IMR-90 (cell line): Measurements from ENCODE around the gene APOB. TPM values are rescaled to one million over a fixed set of nuclear protein-coding genes. Genes with fewer than 3 reads are reported as not detected.

ENCODE experiments used
- ATAC-seq: fragments of 200-7000 bp; cut with Tn5 transposase; 2 replicates; pipeline ENCODE4 v1.9.1; 2020; ENCODE audit warnings: low read depth, mild to moderate bottlenecking, moderate library complexity
- BruUV-seq: library from RNA; stranded (reverse); fragments of 400-500 nt; replicated peaks from 2 replicates; lab custom pipeline; 2021; lab: Mats Ljungman, UMichigan
- CTCF ChIA-PET: fragments of 300-600 bp; formaldehyde crosslinking; extraction: SDS; loops from one replicate; lab custom pipeline; 2021; ENCODE audit warnings: antibody characterized with exemption; lab: Yijun Ruan, JAX
- POLR2A ChIA-PET: fragments of 300-600 bp; sonication (Branson Sonifier 250); formaldehyde crosslinking; loops from one replicate; lab custom pipeline; 2022; ENCODE audit warnings: antibody characterized with exemption; ENCODE audit not compliant: unreplicated experiment; lab: Charles Lee
- DNase-seq: peaks from one replicate; pipeline ENCODE4 v3.0.0; 2013
- H2AFZ ChIP-seq: replicated peaks from 2 replicates; pipeline ENCODE3; 2013; ENCODE audit warnings: low read length, mild to moderate bottlenecking; ENCODE audit not compliant: poor library complexity
- H2AK5ac ChIP-seq: 2 replicates; pipeline ENCODE4 v1.6.1; 2013; ENCODE audit warnings: low read depth, low read length, inconsistent platforms
- H2AK9ac ChIP-seq: replicated peaks from 2 replicates; pipeline ENCODE3; 2013; ENCODE audit warnings: mild to moderate bottlenecking, low read depth, low read length, moderate library complexity; ENCODE audit not compliant: poor library complexity
- H2BK120ac ChIP-seq: 2 replicates; pipeline ENCODE4 v1.6.1; 2013; ENCODE audit warnings: low read depth, low read length, inconsistent platforms
- H2BK15ac ChIP-seq: 3 replicates; pipeline ENCODE4 v1.6.1; 2013; ENCODE audit warnings: low read depth, low read length, inconsistent platforms
- H2BK20ac ChIP-seq: 2 replicates; pipeline ENCODE4 v1.6.1; 2013; ENCODE audit warnings: low read depth, mild to moderate bottlenecking, inconsistent platforms, low read length, moderate library complexity
- H2BK5ac ChIP-seq: 2 replicates; pipeline ENCODE4 v1.6.1; 2013; ENCODE audit warnings: mild to moderate bottlenecking, low read depth, low read length, inconsistent platforms; ENCODE audit not compliant: poor library complexity, severe bottlenecking
- H3K14ac ChIP-seq: replicated peaks from 2 replicates; pipeline ENCODE4 v1.6.1; 2013; ENCODE audit warnings: low read depth, low read length, inconsistent platforms
- H3K18ac ChIP-seq: 2 replicates; pipeline ENCODE4 v1.6.1; 2013; ENCODE audit warnings: low read depth, low read length, control low read depth
- H3K23ac ChIP-seq: 2 replicates; pipeline ENCODE4 v1.6.1; 2013; ENCODE audit warnings: low read depth, low read length, inconsistent platforms
- H3K27ac ChIP-seq: 2 replicates; pipeline ENCODE4 v1.5.1; 2013; ENCODE audit warnings: mild to moderate bottlenecking, control low read depth, low read length; ENCODE audit not compliant: insufficient read depth
- H3K27me3 ChIP-seq: 2 replicates; pipeline ENCODE4 v1.6.1; 2013; ENCODE audit warnings: low read length; ENCODE audit not compliant: control insufficient read depth, insufficient read depth
- H3K36me3 ChIP-seq: 2 replicates; pipeline ENCODE4 v1.6.1; 2013; ENCODE audit warnings: low read length, mixed read lengths; ENCODE audit not compliant: control insufficient read depth, insufficient read depth
- H3K4ac ChIP-seq: 2 replicates; pipeline ENCODE4 v1.6.1; 2013; ENCODE audit warnings: low read depth, low read length, inconsistent platforms
- H3K4me1 ChIP-seq: 2 replicates; pipeline ENCODE4 v1.6.1; 2013; ENCODE audit warnings: low read length, mixed read lengths; ENCODE audit not compliant: control insufficient read depth, insufficient read depth
- H3K4me2 ChIP-seq: 2 replicates; pipeline ENCODE4 v1.6.1; 2013; ENCODE audit warnings: low read depth, mild to moderate bottlenecking, control low read depth, low read length, moderate library complexity
- H3K4me3 ChIP-seq: 2 replicates; pipeline ENCODE4 v1.5.1; 2013; ENCODE audit warnings: low read depth, mild to moderate bottlenecking, control low read depth, low read length, moderate library complexity; ENCODE audit not compliant: insufficient read depth
- H3K56ac ChIP-seq: 2 replicates; pipeline ENCODE4 v1.6.1; 2013; ENCODE audit warnings: low read length, inconsistent platforms; ENCODE audit not compliant: insufficient read depth; ENCODE audit errors: extremely low read depth
- H3K79me1 ChIP-seq, 2 experiments: 2 replicates each; pipeline ENCODE4 v1.6.1; 2013; ENCODE audit warnings: low read length in 2 of 2, inconsistent platforms in 1 of 2, low read depth in 1 of 2
- H3K9ac ChIP-seq: 2 replicates; pipeline ENCODE4 v1.6.1; 2013; ENCODE audit warnings: low read depth, low read length, control low read depth
- H3K9me1 ChIP-seq: 2 replicates; pipeline ENCODE4 v1.6.1; 2013; ENCODE audit warnings: low read length, inconsistent platforms; ENCODE audit not compliant: insufficient read depth
- H3K9me3 ChIP-seq: 2 replicates; pipeline ENCODE4 v1.6.1; 2013; ENCODE audit warnings: low read length; ENCODE audit not compliant: control insufficient read depth, insufficient read depth
- H4K20me1 ChIP-seq: 2 replicates; pipeline ENCODE4 v1.6.1; 2013; ENCODE audit warnings: low read length, inconsistent platforms; ENCODE audit not compliant: insufficient read depth
- H4K5ac ChIP-seq: 2 replicates; pipeline ENCODE4 v1.6.1; 2013; ENCODE audit warnings: mild to moderate bottlenecking, low read depth, low read length, control low read depth
- H4K8ac ChIP-seq, 2 experiments: 2 replicates each; pipeline ENCODE4 v1.6.1; 2013; ENCODE audit warnings: low read depth in 2 of 2, low read length in 2 of 2, control low read depth in 1 of 2, inconsistent platforms in 1 of 2
- H4K91ac ChIP-seq: 2 replicates; pipeline ENCODE4 v1.6.1; 2013; ENCODE audit warnings: low read depth, low read length, inconsistent platforms; ENCODE audit not compliant: insufficient read depth
- BHLHE40 ChIP-seq: fragments of 150-350 bp; IDR thresholded peaks from 2 replicates; pipeline ENCODE4 v1.6.1; 2016; ENCODE audit warnings: mild to moderate bottlenecking, low read depth, low read length
- CEBPB ChIP-seq: IDR thresholded peaks from 2 replicates; pipeline ENCODE4 v1.6.1; 2012; ENCODE audit warnings: low read depth, low read length, improper control_type of control experiment
- CHD1 ChIP-seq: IDR thresholded peaks from 2 replicates; pipeline ENCODE4 v1.6.1; 2012; ENCODE audit warnings: low read depth, low read length, improper control_type of control experiment
- MAFK ChIP-seq: IDR thresholded peaks from 2 replicates; pipeline ENCODE4 v1.6.1; 2012; ENCODE audit warnings: low read depth, low read length, improper control_type of control experiment
- MAZ ChIP-seq: IDR thresholded peaks from 2 replicates; pipeline ENCODE4 v1.6.1; 2012; ENCODE audit warnings: low read depth, mild to moderate bottlenecking, low read length, improper control_type of control experiment, moderate library complexity, borderline replicate concordance
- MXI1 ChIP-seq: IDR thresholded peaks from 2 replicates; pipeline ENCODE4 v1.6.1; 2012; ENCODE audit warnings: low read depth, mild to moderate bottlenecking, low read length, moderate library complexity, borderline replicate concordance
- POLR2A ChIP-seq: IDR thresholded peaks from 2 replicates; pipeline ENCODE4 v1.6.1; 2012; ENCODE audit warnings: mild to moderate bottlenecking, low read depth, low read length
- RAD21 ChIP-seq: IDR thresholded peaks from 2 replicates; pipeline ENCODE4 v1.6.1; 2012; ENCODE audit warnings: low read length, improper control_type of control experiment
- SMC3 ChIP-seq: fragments of 150-350 bp; IDR thresholded peaks from 2 replicates; pipeline ENCODE4 v1.6.1; 2016; ENCODE audit warnings: low read depth, mild to moderate bottlenecking, antibody characterized with exemption, low read length, moderate library complexity
- WGBS, 2 experiments: methylation state at CpG; one replicate each; pipeline versions ENCODE4 v1.1.5 to v1.1.7; 2013; ENCODE audit warnings: missing lambda C conversion rate in 2 of 2; ENCODE audit not compliant: insufficient read length in 1 of 2; ENCODE audit errors: extremely low coverage in 2 of 2; 5-methylcytosine and 5-hydroxymethylcytosine counted together
- dilution Hi-C: fragments of 300-500 bp; cut with HindIII; formaldehyde crosslinking; loops from one replicate; pipeline ENCODE4 v1.14.3; 2018; ENCODE audit warnings: low sequenced_read_pairs; ENCODE audit not compliant: unreplicated experiment
- in situ Hi-C: fragments of 300-500 bp; cut with MboI; formaldehyde crosslinking; loops from 3 replicates; pipeline ENCODE4 v1.14.3; 2019; ENCODE audit warnings: low sequenced_read_pairs, inconsistent platforms, mixed read lengths
- intact Hi-C: fragments of 100-400 bp; cut with micrococcal nuclease; formaldehyde crosslinking; loops from 2 replicates; pipeline ENCODE4 v1.10.0; 2022
- polyA plus RNA-seq, 3 experiments: library from polyadenylated mRNA; depleted of rRNA; stranded (reverse); fragments of >200 nt; gene quantifications; 2 replicates each; pipeline ENCODE4 v1.2.3, GENCODE V29; 2012; ENCODE audit warnings: low replicate concordance in 1 of 3
- total RNA-seq: library from RNA; depleted of rRNA; stranded (reverse); fragments of >200 nt; gene quantifications from 2 replicates; pipeline ENCODE4 v1.2.3, GENCODE V29; 2012
- TF ChIP-seq, protein P1 (sequence below): conservative IDR thresholded peaks from 2 replicates; pipeline ENCODE4 v1.5.1; 2012; ENCODE audit warnings: mild to moderate bottlenecking, low read depth, low read length, improper control_type of control experiment
- TF ChIP-seq, protein P2 (sequence below): fragments of 150-350 bp; IDR thresholded peaks from 2 replicates; pipeline ENCODE4 v1.6.1; 2016; ENCODE audit warnings: low read depth, mild to moderate bottlenecking, low read length, moderate library complexity, borderline replicate concordance
- TF ChIP-seq, protein P3 (sequence below): fragments of 150-350 bp; IDR thresholded peaks from 2 replicates; pipeline ENCODE4 v1.6.1; 2017; ENCODE audit warnings: mild to moderate bottlenecking, antibody characterized with exemption, low read length, low read depth

APOB gene
- total and polyA plus RNA-seq, 2 of the 4 experiments (the other 2 are of a cell fraction): under 0.01 TPM; not detected in 1

DNA sequence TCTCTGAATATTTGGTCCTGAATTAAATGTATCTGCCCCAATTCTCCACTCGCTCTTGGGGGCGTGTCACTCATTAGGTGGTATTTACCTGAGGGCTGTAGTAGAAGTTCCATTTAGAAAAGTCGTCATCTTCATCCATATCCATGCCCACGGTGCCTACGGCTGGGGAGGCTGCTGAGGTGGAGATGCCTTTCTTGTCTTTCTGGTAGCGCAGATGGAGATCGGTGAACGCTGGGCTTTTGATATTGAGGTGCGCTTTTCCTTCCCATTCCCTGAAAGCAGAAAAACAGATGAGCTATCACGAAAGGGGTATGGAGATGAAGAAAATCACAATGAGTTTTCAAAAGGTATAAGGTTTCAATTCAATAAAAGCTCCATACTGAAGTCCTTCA is 39.7 kb downstream of the APOB start:
- in situ Hi-C loops: no loop called here
- CTCF ChIA-PET: no interaction called here

More for the DNA sequence above, 39.7 kb downstream of the APOB start:
- no peak overlapping the region for H2BK15ac ChIP-seq
- H4K20me1 ChIP-seq: no peaks in the 10 kb centered on the region
- H3K23ac ChIP-seq: no peak overlapping the region
- H4K5ac ChIP-seq: no peak overlapping the region
- POLR2A ChIA-PET: no interaction called here
- H2BK120ac ChIP-seq: no peak overlapping the region
- dilution Hi-C loops: no loop called here
- no peak overlapping the region for H2BK20ac ChIP-seq
- no peaks in the 10 kb centered on the region for H3K9me3 ChIP-seq
- H3K4ac ChIP-seq: no peak overlapping the region
- H2AK9ac ChIP-seq: no peak overlapping the region
- TF ChIP-seq MXI1 (no peak), MAFK (no peak), POLR2A (no peak), SMC3 (no peak), BHLHE40 (no peak), MAZ (no peak), CHD1 (no peak), RAD21 (no peak), CEBPB (no peak)
- TF ChIP-seq, protein P1, sequence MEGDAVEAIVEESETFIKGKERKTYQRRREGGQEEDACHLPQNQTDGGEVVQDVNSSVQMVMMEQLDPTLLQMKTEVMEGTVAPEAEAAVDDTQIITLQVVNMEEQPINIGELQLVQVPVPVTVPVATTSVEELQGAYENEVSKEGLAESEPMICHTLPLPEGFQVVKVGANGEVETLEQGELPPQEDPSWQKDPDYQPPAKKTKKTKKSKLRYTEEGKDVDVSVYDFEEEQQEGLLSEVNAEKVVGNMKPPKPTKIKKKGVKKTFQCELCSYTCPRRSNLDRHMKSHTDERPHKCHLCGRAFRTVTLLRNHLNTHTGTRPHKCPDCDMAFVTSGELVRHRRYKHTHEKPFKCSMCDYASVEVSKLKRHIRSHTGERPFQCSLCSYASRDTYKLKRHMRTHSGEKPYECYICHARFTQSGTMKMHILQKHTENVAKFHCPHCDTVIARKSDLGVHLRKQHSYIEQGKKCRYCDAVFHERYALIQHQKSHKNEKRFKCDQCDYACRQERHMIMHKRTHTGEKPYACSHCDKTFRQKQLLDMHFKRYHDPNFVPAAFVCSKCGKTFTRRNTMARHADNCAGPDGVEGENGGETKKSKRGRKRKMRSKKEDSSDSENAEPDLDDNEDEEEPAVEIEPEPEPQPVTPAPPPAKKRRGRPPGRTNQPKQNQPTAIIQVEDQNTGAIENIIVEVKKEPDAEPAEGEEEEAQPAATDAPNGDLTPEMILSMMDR: no peak
- TF ChIP-seq, protein P2, sequence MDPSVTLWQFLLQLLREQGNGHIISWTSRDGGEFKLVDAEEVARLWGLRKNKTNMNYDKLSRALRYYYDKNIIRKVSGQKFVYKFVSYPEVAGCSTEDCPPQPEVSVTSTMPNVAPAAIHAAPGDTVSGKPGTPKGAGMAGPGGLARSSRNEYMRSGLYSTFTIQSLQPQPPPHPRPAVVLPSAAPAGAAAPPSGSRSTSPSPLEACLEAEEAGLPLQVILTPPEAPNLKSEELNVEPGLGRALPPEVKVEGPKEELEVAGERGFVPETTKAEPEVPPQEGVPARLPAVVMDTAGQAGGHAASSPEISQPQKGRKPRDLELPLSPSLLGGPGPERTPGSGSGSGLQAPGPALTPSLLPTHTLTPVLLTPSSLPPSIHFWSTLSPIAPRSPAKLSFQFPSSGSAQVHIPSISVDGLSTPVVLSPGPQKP: no peak
- TF ChIP-seq, protein P3, sequence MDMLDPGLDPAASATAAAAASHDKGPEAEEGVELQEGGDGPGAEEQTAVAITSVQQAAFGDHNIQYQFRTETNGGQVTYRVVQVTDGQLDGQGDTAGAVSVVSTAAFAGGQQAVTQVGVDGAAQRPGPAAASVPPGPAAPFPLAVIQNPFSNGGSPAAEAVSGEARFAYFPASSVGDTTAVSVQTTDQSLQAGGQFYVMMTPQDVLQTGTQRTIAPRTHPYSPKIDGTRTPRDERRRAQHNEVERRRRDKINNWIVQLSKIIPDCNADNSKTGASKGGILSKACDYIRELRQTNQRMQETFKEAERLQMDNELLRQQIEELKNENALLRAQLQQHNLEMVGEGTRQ: no peak
- WGBS, 2 experiments: no CpG with 5 or more reads among the region's 10 CpGs
- H3K4me2 ChIP-seq: no peak overlapping the region
- no peaks in the 10 kb centered on the region for H3K36me3 ChIP-seq
- no peak overlapping the region for H3K9ac ChIP-seq
- no peaks in the 10 kb centered on the region for H3K79me1 ChIP-seq
- no TSS peak for BruUV-seq
- no peak overlapping the region for H2AFZ ChIP-seq
- H2AK5ac ChIP-seq: no peak overlapping the region
- H3K14ac ChIP-seq: no peak overlapping the region
- H3K27ac ChIP-seq: no peak overlapping the region
- H3K18ac ChIP-seq: no peak overlapping the region
- H3K56ac ChIP-seq: no peak overlapping the region
- no peak overlapping the region for H3K4me3 ChIP-seq
- H3K4me1 ChIP-seq: no peaks in the 10 kb centered on the region
- no peak overlapping the region for H4K8ac ChIP-seq
- no peak overlapping the region for H2BK5ac ChIP-seq
- H3K27me3 ChIP-seq: no peaks in the 10 kb centered on the region
- intact Hi-C loops: no loop called here
- H4K91ac ChIP-seq: no peak overlapping the region
- no peak for ATAC-seq
- H3K9me1 ChIP-seq: no peaks in the 10 kb centered on the region
- no peak for DNase-seq
